ENCODE measurements around the gene TFB2M. TPM values are rescaled to one million over a fixed set of nuclear protein-coding genes. Genes with fewer than 3 reads are reported as not detected.

Gene TFB2M
- polyA plus RNA-seq, 3 donors = 4.9 to 9.7 (median 7.9) TPM

DNA sequence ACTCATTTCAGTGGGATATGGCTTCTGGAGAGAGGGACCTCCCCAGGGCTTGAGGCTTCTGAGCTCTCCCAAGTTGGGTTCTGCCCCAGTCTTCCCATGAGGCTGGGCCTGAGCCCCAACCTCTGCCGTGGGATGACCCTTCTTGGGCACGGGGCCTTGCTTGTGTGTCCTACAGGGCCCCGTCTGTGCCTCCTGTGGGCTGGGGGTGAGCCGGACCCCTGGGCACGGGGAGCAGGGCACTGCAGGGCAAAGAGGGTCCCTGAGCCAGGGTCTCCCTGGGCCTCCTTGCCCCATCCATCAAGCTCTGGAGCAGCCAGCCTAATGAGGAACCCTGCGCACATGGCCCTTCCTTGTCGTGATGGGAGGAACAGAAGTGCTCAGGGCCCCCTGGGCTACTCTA lies 53.8 kb downstream of the TFB2M start:
- intact Hi-C loops (cut with micrococcal nuclease) = no loop called here
- H3K79me2 ChIP-seq (ENCODE audit: insufficient read depth, low read length) = no peaks in the 10 kb centered on the region
- 100% methylated on average over 7 of the region's 7 CpGs for WGBS (ENCODE audit: insufficient coverage)
- H3K4me1 Mint-ChIP-seq = peaks cover 6% of the 10 kb centered on the region
- peaks cover 48 to 54% of the 10 kb centered on the region in 2 donors for H3K9me3 ChIP-seq (replicated peaks in 1 of 2; ENCODE audit: control insufficient read depth in 1 of 2, insufficient read depth in 1 of 2, low read length in 2 of 2)
- no peak overlapping the region for H3K9ac ChIP-seq (ENCODE audit: insufficient read depth, low read length, poor library complexity, severe bottlenecking)
- no peak overlapping the region for H3K4me2 ChIP-seq (replicated peaks; ENCODE audit: extremely low read depth, low read length, poor library complexity, severe bottlenecking)
- TF ChIP-seq, protein P1, sequence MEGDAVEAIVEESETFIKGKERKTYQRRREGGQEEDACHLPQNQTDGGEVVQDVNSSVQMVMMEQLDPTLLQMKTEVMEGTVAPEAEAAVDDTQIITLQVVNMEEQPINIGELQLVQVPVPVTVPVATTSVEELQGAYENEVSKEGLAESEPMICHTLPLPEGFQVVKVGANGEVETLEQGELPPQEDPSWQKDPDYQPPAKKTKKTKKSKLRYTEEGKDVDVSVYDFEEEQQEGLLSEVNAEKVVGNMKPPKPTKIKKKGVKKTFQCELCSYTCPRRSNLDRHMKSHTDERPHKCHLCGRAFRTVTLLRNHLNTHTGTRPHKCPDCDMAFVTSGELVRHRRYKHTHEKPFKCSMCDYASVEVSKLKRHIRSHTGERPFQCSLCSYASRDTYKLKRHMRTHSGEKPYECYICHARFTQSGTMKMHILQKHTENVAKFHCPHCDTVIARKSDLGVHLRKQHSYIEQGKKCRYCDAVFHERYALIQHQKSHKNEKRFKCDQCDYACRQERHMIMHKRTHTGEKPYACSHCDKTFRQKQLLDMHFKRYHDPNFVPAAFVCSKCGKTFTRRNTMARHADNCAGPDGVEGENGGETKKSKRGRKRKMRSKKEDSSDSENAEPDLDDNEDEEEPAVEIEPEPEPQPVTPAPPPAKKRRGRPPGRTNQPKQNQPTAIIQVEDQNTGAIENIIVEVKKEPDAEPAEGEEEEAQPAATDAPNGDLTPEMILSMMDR (IDR thresholded peaks at IDR 0.05) = no peak
- H3K4me3 ChIP-seq (replicated peaks in 1 of 3; ENCODE audit: low read depth in 2 of 3, low read length in 3 of 3) = no peak overlapping the region
- H3K4me3 Mint-ChIP-seq = no peak overlapping the region
- H2AFZ ChIP-seq (ENCODE audit: insufficient read depth, low read depth, low read length, poor library complexity, severe bottlenecking) = no peak overlapping the region
- no peaks in the 10 kb centered on the region for H3K27me3 ChIP-seq (ENCODE audit: control insufficient read depth in 2 of 2, insufficient read depth in 2 of 2, low read length in 2 of 2)
- DNase-seq = no peak
- peaks cover 4 to 5% of the 10 kb centered on the region in 2 donors for H3K4me1 ChIP-seq (ENCODE audit: control insufficient read depth in 1 of 2, insufficient read depth in 2 of 2, low read length in 2 of 2)
- no peak overlapping the region for H3K27ac Mint-ChIP-seq
- H3K36me3 Mint-ChIP-seq = no peaks in the 10 kb centered on the region
- peaks cover 2 to 3% (median 3%) of the 10 kb centered on the region in 3 donors for H3K27me3 Mint-ChIP-seq (ENCODE audit: low read depth in 3 of 3)
- no peaks in the 10 kb centered on the region for H4K20me1 ChIP-seq (ENCODE audit: insufficient read depth, low read length)
- no peaks in the 10 kb centered on the region for H3K36me3 ChIP-seq (replicated peaks in 1 of 2; ENCODE audit: control insufficient read depth in 1 of 2, insufficient read depth in 2 of 2, low read length in 2 of 2)
- no peak overlapping the region for H3K27ac ChIP-seq (ENCODE audit: low read depth in 1 of 2, low read length in 2 of 2)
- peaks cover 32 to 49% (median 47%) of the 10 kb centered on the region in 7 donors for H3K9me3 Mint-ChIP-seq

GRCh38 chr1:246511203-246511602 lies 54.9 kb downstream of the TFB2M start:
- Histone ChIP-seq H3K27me3 (ENCODE audit: control insufficient read depth in 2 of 2, insufficient read depth in 2 of 2, low read length in 2 of 2) (no peaks in the 10 kb centered on the region), H4K20me1 (ENCODE audit: insufficient read depth, low read length) (no peaks in the 10 kb centered on the region), H3K79me2 (ENCODE audit: insufficient read depth, low read length) (no peaks in the 10 kb centered on the region), H3K9ac (ENCODE audit: insufficient read depth, low read length, poor library complexity, severe bottlenecking) (no peak overlapping the region), H3K4me3 (replicated peaks in 1 of 3; ENCODE audit: low read depth in 2 of 3, low read length in 3 of 3) (no peak overlapping the region), H3K27ac (ENCODE audit: low read depth in 1 of 2, low read length in 2 of 2) (no peak overlapping the region), H3K9me3 (replicated peaks in 1 of 2; ENCODE audit: control insufficient read depth in 1 of 2, insufficient read depth in 1 of 2, low read length in 2 of 2) (peaks cover 38 to 44% of the 10 kb centered on the region in 2 donors), H3K36me3 (replicated peaks in 1 of 2; ENCODE audit: control insufficient read depth in 1 of 2, insufficient read depth in 2 of 2, low read length in 2 of 2) (no peaks in the 10 kb centered on the region), H3K4me2 (replicated peaks; ENCODE audit: extremely low read depth, low read length, poor library complexity, severe bottlenecking) (no peak overlapping the region), H2AFZ (ENCODE audit: insufficient read depth, low read depth, low read length, poor library complexity, severe bottlenecking) (no peak overlapping the region), H3K4me1 (ENCODE audit: control insufficient read depth in 1 of 2, insufficient read depth in 2 of 2, low read length in 2 of 2) (peaks cover 7 to 12% of the 10 kb centered on the region in 2 donors)
- intact Hi-C loops (cut with micrococcal nuclease) = no loop called here
- Mint-ChIP-seq H3K9me3 (peaks cover 27 to 39% (median 36%) of the 10 kb centered on the region in 7 donors), H3K4me3 (no peak overlapping the region), H3K4me1 (peaks cover 11% of the 10 kb centered on the region), H3K27me3 (ENCODE audit: low read depth in 3 of 3) (peaks cover 2 to 7% (median 6%) of the 10 kb centered on the region in 3 donors), H3K27ac (no peak overlapping the region), H3K36me3 (no peaks in the 10 kb centered on the region)
- WGBS (ENCODE audit: insufficient coverage) = 88% methylated on average over 5 of the region's 7 CpGs
- DNase-seq = no peak
- TF ChIP-seq, protein P1 (IDR thresholded peaks at IDR 0.05) = no peak

Data from CD14-positive monocyte (primary cell).